HK-2 (cell line): Measurements from ENCODE around the gene NEURL2.

Source experiments
- DNase-seq: peaks from one replicate; pipeline ENCODE4 v3.0.0-alpha.2; 2018; ENCODE audit not compliant: unreplicated experiment

Gene NEURL2

GRCh38 chr20:45841407-45842129 lies 49.4 kb downstream of the NEURL2 start:
- DNase-seq, result no peak

- no peak for DNase-seq
These were observed 50.3 kb downstream of the NEURL2 start for GRCh38 chr20:45840700-45841198.
